NT2/D1 (cell line): ENCODE data around the gene NUDCD3.

Experiments used
- SUZ12 ChIP-seq: IDR thresholded peaks from 2 replicates; pipeline ENCODE4 v1.6.1; 2011; ENCODE audit not compliant: insufficient read length, insufficient read depth; ENCODE audit errors: extremely low read depth
- YY1 ChIP-seq: IDR thresholded peaks from 2 replicates; pipeline ENCODE4 v1.6.1; 2011; ENCODE audit not compliant: insufficient read length, insufficient read depth

GRCh38 chr7:44524811-44525388, 34.4 kb upstream of the NUDCD3 start:
- TF ChIP-seq YY1 (no peak), SUZ12 (no peak)
